Activated CD4-positive, alpha-beta T cell treated with anti-CD3 and anti-CD28 coated beads for 48 hours (primary cell): ENCODE measurements around the gene CNBD2.
A peak's percentile ranks its signal among the peaks of the same experiment; 100 is the strongest.
"Not testable (repeated sequence)": the region's sequence is repeated elsewhere in the genome, so short reads cannot be mapped to it uniquely, and the experiment has no call there.

Experiments
- DNase-seq: peaks from one replicate; pipeline ENCODE4 v3.0.0-alpha.2; 2020

Gene CNBD2

GRCh38 chr20:35967979-35968640 is at the start of gene CNBD2:
Gene CNBD2 (plus strand): TSS chr20:35968590. CDS start chr20:35968763, 173 bp downstream.
- DNase-seq, result no peak

GRCh38 chr20:35920523-35920922 is 47.9 kb upstream of the CNBD2 start:
- no peak for DNase-seq

- DNase-seq, result no peak
Observed at GRCh38 chr20:35929301-35929700, 39.1 kb upstream of the CNBD2 start.

- DNase-seq, result no peak
Observed at GRCh38 chr20:35934050-35934449, 34.3 kb upstream of the CNBD2 start.

GRCh38 chr20:35939264-35939663 is 29.1 kb upstream of the CNBD2 start:
- DNase-seq, result no peak

- DNase-seq, result no peak
Observed at GRCh38 chr20:35941620-35942019, 26.8 kb upstream of the CNBD2 start.

- no peak for DNase-seq
Observed at GRCh38 chr20:35942243-35942642, 26.1 kb upstream of the CNBD2 start.

GRCh38 chr20:35947489-35947888 is 20.9 kb upstream of the CNBD2 start:
- peak; percentile 47 for DNase-seq

GRCh38 chr20:35947907-35948306 is 20.5 kb upstream of the CNBD2 start:
- no peak for DNase-seq

- DNase-seq, result no peak
Observed at GRCh38 chr20:35950093-35950492, 18.3 kb upstream of the CNBD2 start.

GRCh38 chr20:35952080-35952479 is 16.3 kb upstream of the CNBD2 start:
- DNase-seq, result not testable (repeated sequence)

GRCh38 chr20:35952480-35953386 is 15.7 kb upstream of the CNBD2 start:
- DNase-seq, result no peak

- peak; percentile 75 for DNase-seq
Observed at GRCh38 chr20:35953387-35954199, 14.8 kb upstream of the CNBD2 start.

GRCh38 chr20:35954200-35954906 is 14.0 kb upstream of the CNBD2 start, which contains the start of gene SCAND1:
Gene SCAND1 (minus strand): TSS chr20:35954502. CDS start chr20:35954284, 218 bp downstream.
- peak; percentile 99 for DNase-seq

- peak; percentile 36 for DNase-seq
Observed at GRCh38 chr20:35954907-35955251, 13.5 kb upstream of the CNBD2 start.

GRCh38 chr20:35956616-35957015 is 11.8 kb upstream of the CNBD2 start:
- no peak for DNase-seq

GRCh38 chr20:35959291-35959690 is 9.1 kb upstream of the CNBD2 start:
- not testable (repeated sequence) for DNase-seq

GRCh38 chr20:35963878-35964277 is 4.5 kb upstream of the CNBD2 start:
- DNase-seq, result no peak

- DNase-seq, result no peak
Observed at GRCh38 chr20:35968930-35969329, 540 bp downstream of the CNBD2 start.

- DNase-seq, result no peak
Observed at GRCh38 chr20:35971981-35972380, 3.6 kb downstream of the CNBD2 start.

GRCh38 chr20:35972462-35972861 is 4.1 kb downstream of the CNBD2 start:
- no peak for DNase-seq

GRCh38 chr20:35974256-35974655 is 5.9 kb downstream of the CNBD2 start:
- DNase-seq, result no peak
